HG03354 (cell line): ENCODE data around the gene SORCS1.
A peak's percentile ranks its signal among the peaks of the same experiment; 100 is the strongest.

ENCODE experiments used
- ATAC-seq: cut with Tn5 transposase; IDR thresholded peaks from one replicate; pipeline ENCODE4 v1.9.1; 2021; ENCODE audit warnings: mild to moderate bottlenecking; ENCODE audit not compliant: unreplicated experiment, poor library complexity, severe bottlenecking

SORCS1 gene

DNA sequence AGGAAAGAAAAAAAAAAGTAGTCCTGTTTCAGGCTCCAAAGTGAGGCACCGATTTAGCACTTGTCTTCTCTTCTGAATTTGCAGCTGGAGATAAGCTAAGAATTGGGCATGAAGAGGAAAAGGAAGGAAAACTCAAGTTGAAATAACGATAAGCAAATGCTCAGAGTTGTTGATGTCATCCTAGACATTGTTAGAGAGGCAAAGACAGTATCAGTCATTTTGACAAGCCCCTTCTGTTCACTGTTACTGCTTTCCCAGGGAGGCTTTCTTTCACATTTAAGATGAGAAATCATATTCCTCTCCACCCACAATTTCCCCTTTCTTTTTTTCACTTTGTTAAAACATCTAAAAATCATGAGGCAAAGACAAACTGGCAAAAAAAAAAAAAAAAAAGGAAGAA, 41.8 kb downstream of the SORCS1 start:
- ATAC-seq: no peak

GRCh38 chr10:107118866-107119265, 45.6 kb downstream of the SORCS1 start:
- ATAC-seq: peak; percentile 51

DNA sequence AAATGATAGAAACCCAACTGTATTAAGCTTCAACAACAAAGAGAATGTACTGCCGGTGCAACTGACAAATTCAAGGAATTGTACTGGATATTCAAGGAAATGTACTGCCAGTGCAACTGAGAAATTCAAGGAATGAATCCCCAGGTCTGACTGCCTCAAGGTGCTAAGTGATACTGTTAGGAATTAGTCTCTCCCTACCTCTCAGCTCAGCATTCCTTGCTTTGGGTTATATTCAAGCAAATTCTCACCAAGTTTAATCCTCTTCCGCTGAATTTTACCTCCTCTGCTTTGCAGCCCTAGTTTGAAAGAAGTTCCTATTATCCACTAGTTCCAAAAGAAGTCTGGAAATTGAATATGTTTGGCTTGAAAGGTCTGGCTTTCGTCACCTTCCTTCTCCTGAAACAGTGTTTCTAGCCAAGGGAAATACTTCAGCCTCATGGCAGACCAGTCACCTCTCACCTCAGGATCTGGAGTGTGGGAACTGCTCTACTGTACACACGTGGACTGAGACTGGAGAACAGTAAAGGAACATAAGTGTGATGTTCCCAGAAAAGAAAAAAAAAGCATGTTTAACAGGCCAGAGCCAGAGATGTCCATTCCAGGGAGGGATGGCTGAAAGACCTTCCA, 60.4 kb downstream of the SORCS1 start:
- ATAC-seq: no peak

GRCh38 chr10:107103174-107104025, 61.1 kb downstream of the SORCS1 start:
- no peak for ATAC-seq

GRCh38 chr10:107098326-107098725, 66.2 kb downstream of the SORCS1 start:
- ATAC-seq: no peak

DNA sequence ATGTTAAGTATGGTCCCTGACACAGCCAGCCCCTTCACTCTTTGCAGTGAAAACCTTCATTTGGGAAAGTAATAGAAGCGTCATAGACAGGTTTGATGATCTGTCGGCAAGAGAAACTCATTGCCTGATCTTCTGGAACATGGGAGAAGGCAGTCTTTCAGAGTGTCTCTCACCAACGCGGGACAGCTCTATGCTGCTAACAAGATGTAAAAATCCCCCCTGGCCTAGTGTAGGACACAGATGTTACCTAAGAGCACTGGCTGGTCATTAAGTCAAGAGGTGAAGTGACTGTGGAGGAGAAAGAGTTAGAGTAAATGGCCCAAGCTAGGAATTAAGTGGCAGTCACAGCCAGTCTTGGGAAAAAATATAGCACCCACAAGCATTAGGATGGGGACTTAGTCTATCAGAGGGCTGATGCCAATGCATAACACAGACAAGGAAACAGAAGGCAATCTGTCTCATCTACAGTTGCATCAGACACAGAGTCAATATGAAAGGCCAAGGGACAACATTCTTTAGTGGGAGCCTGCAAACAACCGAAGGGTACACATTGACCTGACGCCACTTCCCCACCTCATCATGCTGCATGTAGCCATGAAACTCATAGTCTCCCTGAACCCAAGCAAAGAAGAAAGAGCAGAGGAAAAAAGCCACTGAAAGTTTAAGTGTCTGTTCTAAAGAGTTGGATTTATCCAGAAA, 69.5 kb downstream of the SORCS1 start:
- no peak for ATAC-seq

DNA sequence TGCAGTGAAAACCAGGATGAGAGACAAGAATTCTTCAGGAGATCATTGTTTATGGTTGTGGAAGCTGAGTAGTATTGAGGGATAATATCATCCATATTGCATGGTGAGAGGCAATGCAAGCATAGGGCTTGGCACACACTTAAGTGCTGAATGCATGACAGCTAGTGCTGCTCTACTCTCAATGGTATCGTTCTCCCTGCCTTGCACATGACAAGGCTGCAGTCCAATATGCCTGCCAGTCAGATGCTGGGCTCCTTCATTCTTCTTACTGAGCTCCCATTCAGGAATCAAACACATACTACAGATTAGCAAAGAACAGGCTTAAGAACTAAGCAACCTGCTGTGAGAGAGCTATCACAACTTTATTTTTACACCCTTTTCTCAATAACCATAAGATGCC, 72.2 kb downstream of the SORCS1 start:
- no peak for ATAC-seq

DNA sequence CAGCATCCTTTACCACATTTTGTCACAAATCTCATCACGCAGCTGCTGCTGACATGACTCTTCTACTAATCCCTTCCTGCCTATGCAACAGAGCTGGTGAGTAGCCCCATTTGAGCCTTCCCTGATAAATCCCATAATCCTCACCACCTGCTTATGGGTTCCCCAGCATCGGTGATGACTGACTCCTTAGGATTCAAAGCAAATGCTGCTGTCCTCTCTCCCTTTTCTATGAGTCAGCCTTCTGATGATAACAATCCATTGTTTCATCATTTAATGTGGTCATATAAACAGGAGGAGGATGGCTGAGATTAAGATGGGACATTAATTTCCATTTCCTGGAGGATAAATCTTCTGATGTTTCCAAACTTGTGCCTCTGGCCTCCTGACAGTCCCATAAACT, 73.4 kb downstream of the SORCS1 start:
- no peak for ATAC-seq

DNA sequence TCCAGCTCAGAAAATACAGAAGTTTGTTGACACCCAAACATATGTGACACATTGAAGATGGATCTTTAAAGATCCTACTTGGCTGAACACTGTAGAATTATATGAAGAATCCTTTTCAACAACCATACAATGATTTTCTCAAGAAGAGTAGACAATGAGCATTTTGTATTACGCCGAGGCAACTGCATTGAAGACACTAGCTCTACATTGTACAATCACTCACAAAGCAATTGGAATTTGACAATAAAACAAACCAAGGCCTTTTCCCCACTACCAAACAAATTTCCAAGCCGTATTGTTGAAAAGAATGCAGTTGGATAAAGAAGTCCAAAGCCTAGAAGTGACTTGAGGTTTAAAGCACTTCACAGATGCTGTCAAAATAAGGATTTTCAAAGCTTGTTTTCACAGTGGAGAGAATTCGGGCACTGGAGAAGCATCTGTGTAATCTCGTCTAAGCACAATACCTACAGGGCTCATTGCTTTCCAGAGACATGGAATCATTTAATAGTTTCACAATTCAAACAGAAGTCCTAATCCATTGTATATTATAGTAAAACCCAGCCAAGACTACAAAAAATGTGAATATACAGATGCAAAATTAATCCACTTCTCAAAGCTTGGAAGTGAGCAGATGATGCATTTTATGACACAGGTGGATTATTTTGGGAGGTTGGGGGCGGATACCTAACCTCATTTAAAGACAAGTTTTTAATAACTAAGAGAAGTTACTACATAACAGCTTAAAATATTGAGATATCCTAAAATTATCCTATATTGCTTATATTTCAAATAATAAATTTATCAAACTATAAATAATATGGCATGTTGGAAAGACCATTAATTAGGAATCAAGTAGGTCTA, 78.6 kb downstream of the SORCS1 start:
- ATAC-seq: no peak

GRCh38 chr10:107083388-107084009, 81.0 kb downstream of the SORCS1 start:
- ATAC-seq: no peak

DNA sequence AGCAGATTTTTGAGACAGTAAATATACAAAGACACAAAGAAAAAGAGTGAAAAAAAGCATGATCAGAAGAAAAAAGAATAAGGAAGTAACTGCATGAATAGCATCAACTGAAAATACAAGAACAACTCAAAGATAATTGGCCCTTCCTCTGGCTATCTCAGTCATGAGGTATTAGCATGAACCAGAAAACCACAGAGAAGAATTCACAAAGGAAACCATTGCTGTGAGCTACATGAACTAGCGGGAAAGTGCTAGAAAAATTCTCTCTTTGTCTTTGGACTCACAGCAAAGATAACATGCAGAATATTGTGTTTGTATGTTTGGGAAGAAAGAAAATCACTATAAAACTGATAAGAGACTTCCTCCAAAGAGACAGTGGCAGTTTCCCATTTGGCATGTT, 82.9 kb downstream of the SORCS1 start:
- ATAC-seq: no peak

DNA sequence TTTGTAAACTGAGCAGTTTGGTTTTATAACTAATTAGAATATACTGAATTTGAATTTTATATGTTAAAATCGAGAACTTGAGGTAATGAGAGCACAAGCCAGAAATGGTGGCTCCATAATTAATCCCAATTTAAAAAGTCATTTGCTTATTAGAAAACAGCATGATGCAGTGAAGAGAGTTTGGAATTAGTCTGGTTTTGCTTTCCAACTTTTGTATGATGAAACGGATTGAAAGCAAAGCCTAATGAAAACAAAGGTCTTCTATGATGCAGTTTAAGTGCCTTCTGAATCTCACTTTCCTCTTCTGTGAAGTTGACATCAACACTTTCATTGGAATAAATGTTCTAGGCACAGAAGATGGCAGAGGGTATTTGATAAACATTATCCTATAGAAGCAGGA, 89.4 kb downstream of the SORCS1 start:
- no peak for ATAC-seq

DNA sequence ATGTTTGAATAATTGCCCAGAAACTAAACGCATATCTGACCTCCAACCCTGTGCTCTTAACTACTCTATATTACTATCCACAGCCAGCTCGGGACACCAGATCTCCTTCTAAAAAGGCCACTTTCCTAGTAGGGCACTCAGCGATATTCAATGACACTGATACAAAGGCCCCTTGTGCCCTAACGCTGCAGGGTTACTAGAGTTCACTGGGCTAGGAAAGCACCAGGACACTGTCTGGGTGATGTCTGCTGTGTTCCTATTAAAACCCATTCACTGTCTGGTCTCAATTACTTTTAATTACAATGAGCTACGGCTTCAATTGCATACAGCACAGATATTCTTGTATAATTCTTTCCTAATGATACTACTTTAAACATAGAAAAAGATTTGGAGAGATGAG, 91.7 kb downstream of the SORCS1 start:
- ATAC-seq: no peak

DNA sequence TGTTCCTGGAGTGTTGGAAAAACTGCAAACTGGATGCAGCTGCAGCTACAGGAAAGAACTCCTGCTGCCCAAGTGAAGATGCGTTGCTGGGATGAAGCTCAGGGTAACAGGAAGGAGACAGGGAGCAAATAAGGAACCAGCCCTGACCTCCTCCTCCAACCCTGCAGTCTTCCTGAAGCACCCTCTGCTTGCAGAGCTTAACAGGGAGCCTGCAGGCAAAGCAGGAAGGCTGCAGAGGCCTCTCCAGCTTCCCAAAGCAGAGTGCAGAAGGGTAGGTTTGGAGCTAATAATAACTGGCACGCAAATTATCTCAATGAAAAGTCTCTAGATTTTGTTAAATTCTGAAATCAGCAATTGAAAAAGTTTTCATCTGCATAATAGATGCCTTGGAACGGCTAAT, 92.5 kb downstream of the SORCS1 start:
- no peak for ATAC-seq

GRCh38 chr10:107071301-107071700, 93.2 kb downstream of the SORCS1 start:
- ATAC-seq: no peak

- no peak for ATAC-seq
Observed at GRCh38 chr10:107067843-107068242, 96.7 kb downstream of the SORCS1 start.

- ATAC-seq: no peak
Observed at GRCh38 chr10:107064075-107064474, 100.4 kb downstream of the SORCS1 start.

DNA sequence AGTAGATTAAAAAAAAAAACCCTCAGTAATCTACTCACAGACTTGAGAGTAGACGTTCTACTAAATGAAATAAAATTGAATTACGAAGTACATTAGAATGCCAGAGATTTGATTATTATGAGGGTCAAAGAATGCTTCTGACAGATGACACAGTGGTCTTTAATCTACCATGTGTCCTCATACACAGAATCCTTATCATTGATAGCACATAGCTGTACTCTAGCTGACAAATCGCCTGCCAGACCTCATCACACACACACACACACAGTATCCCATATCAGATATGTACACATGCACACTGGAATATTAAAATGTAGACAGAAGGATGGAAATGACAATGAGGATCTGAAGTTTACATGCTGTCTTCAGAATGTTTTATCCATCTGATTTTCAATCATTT, 104.6 kb downstream of the SORCS1 start:
- ATAC-seq: no peak

- no peak for ATAC-seq
Observed at GRCh38 chr10:107059068-107059804, 105.3 kb downstream of the SORCS1 start.
